A549 (cell line): ENCODE results near the gene LAMA3. TPM values are rescaled to one million over a fixed set of nuclear protein-coding genes. Genes with fewer than 3 reads are reported as not detected.

ENCODE experiments used
- ATAC-seq, 2 experiments: fragments of 200-7000 bp in 1 of 2; fragments of >200 bp in 1 of 2; cut with Nextera tagmentation in 1 of 2; cut with Tn5 transposase in 1 of 2; 3 replicates each; pipeline versions ENCODE4 v1.8.0 to v1.9.1; 2018 to 2020; ENCODE audit warnings: mild to moderate bottlenecking in 1 of 2, moderate library complexity in 1 of 2
- CTCF ChIA-PET: fragments of 300-600 bp; sonication (Branson Sonifier 250); formaldehyde crosslinking; extraction: SDS; loops from one replicate; lab custom pipeline; 2021; ENCODE audit warnings: antibody characterized with exemption, inconsistent platforms; lab: Yijun Ruan, JAX
- POLR2A ChIA-PET: fragments of 350-600 bp; formaldehyde crosslinking; extraction: SDS; loops from one replicate; lab custom pipeline; 2021; ENCODE audit warnings: antibody characterized with exemption, inconsistent platforms; lab: Yijun Ruan, JAX
- DNase-seq, 2 experiments: peaks; one replicate each; pipeline versions ENCODE4 v3.0.0 to v3.0.0-alpha.2; 2011 to 2016; ENCODE audit warnings: low read depth in 1 of 2, low spot score in 1 of 2
- FAIRE-seq: peaks from 2 replicates; lab custom pipeline; 2011; peaks lifted over from hg19 to GRCh38; lab: Jason Lieb, UNC
- H3K27ac ChIP-seq, 2 experiments: fragments of >200 bp; sonication (Bioruptor Twin); formaldehyde crosslinking; 3 replicates each; pipeline ENCODE4 v1.5.1; 2016 to 2017
- H3K4me1 ChIP-seq: fragments of >200 bp; sonication (Bioruptor Twin); formaldehyde crosslinking; 3 replicates; pipeline ENCODE4 v1.6.1; 2016
- H3K4me2 ChIP-seq: fragments of >200 bp; sonication (Bioruptor Twin); formaldehyde crosslinking; 3 replicates; pipeline ENCODE4 v1.6.1; 2016
- H3K4me3 ChIP-seq: fragments of >200 bp; sonication (Bioruptor Twin); formaldehyde crosslinking; 3 replicates; pipeline ENCODE4 v1.5.1; 2016
- H3K9me3 ChIP-seq: fragments of >200 bp; sonication (Bioruptor Twin); formaldehyde crosslinking; 3 replicates; pipeline ENCODE4 v1.6.1; 2016
- BCL3 ChIP-seq: fragments of >200 bp; sonication (Bioruptor Twin); formaldehyde crosslinking; IDR thresholded peaks from 3 replicates; pipeline ENCODE4 v1.6.1; 2016
- BHLHE40 ChIP-seq: IDR thresholded peaks from 2 replicates; pipeline ENCODE4 v1.6.1; 2012; ENCODE audit warnings: low read depth, low read length, inconsistent platforms
- CEBPB ChIP-seq, 2 experiments: fragments of >200 bp in 1 of 2; sonication (Bioruptor Twin) in 1 of 2; formaldehyde crosslinking in 1 of 2; IDR thresholded peaks; 2 replicates each; pipeline ENCODE4 v1.6.1; 2012 to 2016
- CHD4 ChIP-seq: fragments of 200-600 bp; sonication (generic); IDR thresholded peaks from 2 replicates; pipeline ENCODE4 v1.6.1; 2016; ENCODE audit warnings: antibody characterized with exemption, mild to moderate bottlenecking, borderline replicate concordance
- E2F6 ChIP-seq: IDR thresholded peaks from 2 replicates; pipeline ENCODE4 v1.6.1; 2012; ENCODE audit warnings: low read depth, borderline replicate concordance
- ELK1 ChIP-seq: fragments of 150-350 bp; IDR thresholded peaks from 2 replicates; pipeline ENCODE4 v1.6.1; 2014; ENCODE audit warnings: low read depth, mild to moderate bottlenecking, low read length
- EP300 ChIP-seq, 2 experiments: fragments of >200 bp; sonication (Bioruptor Twin); formaldehyde crosslinking; IDR thresholded peaks; 2 replicates in 1 of 2; 3 replicates in 1 of 2; pipeline ENCODE4 v1.6.1; 2016 to 2017
- ESRRA ChIP-seq: fragments of 150-350 bp; IDR thresholded peaks from 2 replicates; pipeline ENCODE4 v1.6.1; 2014; ENCODE audit warnings: mild to moderate bottlenecking, low read length, borderline replicate concordance
- FOSB ChIP-seq: fragments of 250-450 bp; sonication (Bioruptor Pico); IDR thresholded peaks from 2 replicates; pipeline ENCODE4 v1.5.0; 2020; ENCODE audit warnings: mild to moderate bottlenecking, moderate library complexity
- FOXS1 ChIP-seq: fragments of 250-450 bp; sonication (Bioruptor Pico); IDR thresholded peaks from 2 replicates; pipeline ENCODE4 v1.5.0; 2020; ENCODE audit warnings: mild to moderate bottlenecking, moderate library complexity
- HDAC2 ChIP-seq: fragments of 200-600 bp; sonication (generic); IDR thresholded peaks from 2 replicates; pipeline ENCODE4 v1.6.1; 2016
- HES2 ChIP-seq: fragments of >200 bp; sonication (Bioruptor Twin); formaldehyde crosslinking; IDR thresholded peaks from 2 replicates; pipeline ENCODE4 v1.6.1; 2016
- HMGXB4 ChIP-seq: fragments of 250-450 bp; sonication (Bioruptor Pico); IDR thresholded peaks from 2 replicates; pipeline ENCODE4 v1.5.0; 2021; ENCODE audit warnings: mild to moderate bottlenecking, moderate library complexity, borderline replicate concordance
- HOXB13 ChIP-seq: fragments of 250-450 bp; sonication (Bioruptor Pico); IDR thresholded peaks from 2 replicates; pipeline ENCODE4 v1.5.0; 2020; ENCODE audit warnings: low read depth, mild to moderate bottlenecking, moderate library complexity
- HOXB5 ChIP-seq: fragments of 250-450 bp; sonication (Bioruptor Pico); IDR thresholded peaks from 2 replicates; pipeline ENCODE4 v1.5.0; 2020; ENCODE audit warnings: mild to moderate bottlenecking, moderate library complexity
- MAX ChIP-seq: IDR thresholded peaks from 2 replicates; pipeline ENCODE4 v1.6.1; 2012
- MAZ ChIP-seq: fragments of 150-350 bp; IDR thresholded peaks from 2 replicates; pipeline ENCODE4 v1.6.1; 2014; ENCODE audit warnings: antibody characterized with exemption, low read depth, low read length, borderline replicate concordance
- MYC ChIP-seq: IDR thresholded peaks from 2 replicates; pipeline ENCODE4 v1.6.1; 2012; ENCODE audit warnings: mild to moderate bottlenecking, inconsistent platforms, low read length, improper control_type of control experiment, borderline replicate concordance
- NPAS2 ChIP-seq: fragments of 250-450 bp; sonication (Bioruptor Pico); IDR thresholded peaks from 2 replicates; pipeline ENCODE4 v1.8.0; 2022; ENCODE audit warnings: mild to moderate bottlenecking, moderate library complexity, borderline replicate concordance
- POLR2A ChIP-seq: IDR thresholded peaks from 2 replicates; pipeline ENCODE4 v1.6.1; 2012; ENCODE audit warnings: mild to moderate bottlenecking, low read length
- POLR2AphosphoS2 ChIP-seq: conservative IDR thresholded peaks from 2 replicates; pipeline ENCODE4 v1.6.1; 2012; ENCODE audit warnings: low read length, improper control_type of control experiment, inconsistent platforms
- RAD21 ChIP-seq, 2 experiments: fragments of >200 bp in 1 of 2; sonication (Bioruptor Twin) in 1 of 2; formaldehyde crosslinking in 1 of 2; IDR thresholded peaks in 1 of 2; conservative IDR thresholded peaks in 1 of 2; 2 replicates in 1 of 2; 3 replicates in 1 of 2; pipeline ENCODE4 v1.6.1; 2012 to 2018; ENCODE audit warnings: inconsistent platforms in 1 of 2
- REST ChIP-seq: fragments of 200-600 bp; sonication (generic); IDR thresholded peaks from 2 replicates; pipeline ENCODE4 v1.6.1; 2016; ENCODE audit warnings: antibody characterized with exemption, mild to moderate bottlenecking, moderate library complexity
- RNF2 ChIP-seq: fragments of 200-600 bp; sonication (generic); IDR thresholded peaks from 2 replicates; pipeline ENCODE4 v1.6.1; 2016; ENCODE audit warnings: low read depth, mild to moderate bottlenecking, antibody characterized with exemption, moderate library complexity, borderline replicate concordance
- SMC3 ChIP-seq: fragments of >200 bp; sonication (Bioruptor Twin); formaldehyde crosslinking; IDR thresholded peaks from 3 replicates; pipeline ENCODE4 v1.6.1; 2018; ENCODE audit warnings: inconsistent platforms
- TFCP2L1 ChIP-seq: fragments of 250-450 bp; sonication (Bioruptor Pico); IDR thresholded peaks from 2 replicates; pipeline ENCODE4 v1.5.0; 2021; ENCODE audit warnings: mild to moderate bottlenecking
- TP53 ChIP-seq: fragments of 250-450 bp; sonication (Bioruptor Pico); IDR thresholded peaks from 2 replicates; pipeline ENCODE4 v1.5.0; 2021; ENCODE audit warnings: mild to moderate bottlenecking, moderate library complexity
- ZC3H11A ChIP-seq: fragments of 450-650 bp; IDR thresholded peaks from 2 replicates; pipeline ENCODE4 v1.6.1; 2014; ENCODE audit warnings: antibody characterized with exemption, mild to moderate bottlenecking
- ZSCAN20 ChIP-seq: fragments of 250-450 bp; sonication (Bioruptor Pico); IDR thresholded peaks from 2 replicates; pipeline ENCODE4 v1.8.0; 2022; ENCODE audit warnings: mild to moderate bottlenecking, moderate library complexity
- WGBS: methylation state at CpG from one replicate; pipeline ENCODE4 v1.1.6; 2017; ENCODE audit errors: missing lambda C conversion rate; 5-methylcytosine and 5-hydroxymethylcytosine counted together
- polyA plus RNA-seq, 4 experiments: library from polyadenylated mRNA; depleted of rRNA in 3 of 4; stranded (reverse); fragments of >200 nt; fragmentation: RNase III in 1 of 4; extraction: RNeasy Plus Mini Kit Qiagen cat#74134 plus additional on column Dnase treatment in 1 of 4; gene quantifications; 2 replicates in 3 of 4; 3 replicates in 1 of 4; pipeline ENCODE4 v1.2.3, GENCODE V29; 2011 to 2017

The LAMA3 gene
- polyA plus RNA-seq, 2 of the 4 experiments (the other 2 are of a cell fraction) = 18.2 to 31.0 TPM

- TF ChIP-seq ZC3H11A = no peak
- no peak for TF ChIP-seq HMGXB4 (CRISPR knock-in tag)
- no peak for TF ChIP-seq E2F6
- TF ChIP-seq POLR2AphosphoS2 = no peak
- no peak for TF ChIP-seq HES2
- TF ChIP-seq MAX = no peak
- no peak for TF ChIP-seq ZSCAN20 (CRISPR knock-in tag)
- no peak for TF ChIP-seq TFCP2L1 (CRISPR knock-in tag)
- no peak for TF ChIP-seq REST
- no peak for TF ChIP-seq HOXB5 (CRISPR knock-in tag)
- TF ChIP-seq MYC = no peak
- no peak for TF ChIP-seq RNF2
- TF ChIP-seq HDAC2 = no peak
- no peak for TF ChIP-seq HOXB13 (CRISPR knock-in tag)
- TF ChIP-seq FOSB (CRISPR knock-in tag) = no peak
- TF ChIP-seq TP53 = no peak
- no peak for TF ChIP-seq CEBPB (IDR thresholded peaks at IDR 0.05)
- no peak for TF ChIP-seq BCL3
- no peak for TF ChIP-seq ESRRA
- CTCF ChIA-PET = interaction anchor here (1.1 to 1.6 kb wide), 2 partner anchors 15 to 21 kb away, joined by 3 read pairs; no protein-coding TSS in a partner anchor
- ATAC-seq (no peak), DNase-seq (no peak), FAIRE-seq (no peak)
- no peak overlapping the region for H3K4me2 ChIP-seq
- H3K4me3 ChIP-seq = no peak overlapping the region
- H3K27ac ChIP-seq = peak overlapping the region; percentile 43 to 57; a peak in 4 of 6 replicates
- POLR2A ChIA-PET = no interaction called here
- H3K9me3 ChIP-seq = peaks cover 5% of the 10 kb centered on the region; the same call in 2 of the 3 replicates
- H3K4me1 ChIP-seq = peaks cover 12% of the 10 kb centered on the region
- 100% methylated on average over 1 of the region's 1 CpG for WGBS
These were observed 6.8 kb upstream of the LAMA3 start for GRCh38 chr18:23682472-23682871.

GRCh38 chr18:23683155-23683554 lies 6.1 kb upstream of the LAMA3 start:
- Histone ChIP-seq H3K4me1 (peaks cover 12% of the 10 kb centered on the region), H3K27ac (peak overlapping the region; percentile 73 to 74; a peak in 4 of 6 replicates), H3K4me2 (no peak overlapping the region), H3K9me3 (peaks cover 5% of the 10 kb centered on the region; the same call in 2 of the 3 replicates), H3K4me3 (no peak overlapping the region)
- FAIRE-seq = no peak
- 99% methylated on average over 3 of the region's 3 CpGs for WGBS
- ATAC-seq = no peak
- ChIA-PET POLR2A (no interaction called here), CTCF (interaction anchor here (1.3 kb wide), 1 partner anchor 13 kb away, joined by 3 read pairs; no protein-coding TSS in a partner anchor)
- no peak for DNase-seq
- TF ChIP-seq FOXS1 (CRISPR knock-in tag) = no peak
- no peak for TF ChIP-seq CHD4
- TF ChIP-seq NPAS2 (CRISPR knock-in tag) = no peak
- TF ChIP-seq POLR2A = no peak
- TF ChIP-seq MAX = no peak
- no peak for TF ChIP-seq ELK1
- TF ChIP-seq CEBPB (IDR thresholded peaks at IDR 0.05) = no peak
- no peak for TF ChIP-seq MAZ
- TF ChIP-seq RAD21 (conservative IDR thresholded peaks at IDR 0.05 in 1 of 2, IDR thresholded peaks at IDR 0.05 in 1 of 2) = no peak
- no peak for TF ChIP-seq SMC3
- TF ChIP-seq BHLHE40 = no peak
- no peak for TF ChIP-seq EP300 (IDR thresholded peaks at IDR 0.05)
